ENCODE results near the gene PRRT4. TPM values are rescaled to one million over a fixed set of nuclear protein-coding genes. Genes with fewer than 3 reads are reported as not detected.

Gene PRRT4
- total and polyA plus RNA-seq, 9 of the 15 experiments (the other 6 are each of a cell fraction or from before 2014, with no cell fraction given) = not detected

DNA sequence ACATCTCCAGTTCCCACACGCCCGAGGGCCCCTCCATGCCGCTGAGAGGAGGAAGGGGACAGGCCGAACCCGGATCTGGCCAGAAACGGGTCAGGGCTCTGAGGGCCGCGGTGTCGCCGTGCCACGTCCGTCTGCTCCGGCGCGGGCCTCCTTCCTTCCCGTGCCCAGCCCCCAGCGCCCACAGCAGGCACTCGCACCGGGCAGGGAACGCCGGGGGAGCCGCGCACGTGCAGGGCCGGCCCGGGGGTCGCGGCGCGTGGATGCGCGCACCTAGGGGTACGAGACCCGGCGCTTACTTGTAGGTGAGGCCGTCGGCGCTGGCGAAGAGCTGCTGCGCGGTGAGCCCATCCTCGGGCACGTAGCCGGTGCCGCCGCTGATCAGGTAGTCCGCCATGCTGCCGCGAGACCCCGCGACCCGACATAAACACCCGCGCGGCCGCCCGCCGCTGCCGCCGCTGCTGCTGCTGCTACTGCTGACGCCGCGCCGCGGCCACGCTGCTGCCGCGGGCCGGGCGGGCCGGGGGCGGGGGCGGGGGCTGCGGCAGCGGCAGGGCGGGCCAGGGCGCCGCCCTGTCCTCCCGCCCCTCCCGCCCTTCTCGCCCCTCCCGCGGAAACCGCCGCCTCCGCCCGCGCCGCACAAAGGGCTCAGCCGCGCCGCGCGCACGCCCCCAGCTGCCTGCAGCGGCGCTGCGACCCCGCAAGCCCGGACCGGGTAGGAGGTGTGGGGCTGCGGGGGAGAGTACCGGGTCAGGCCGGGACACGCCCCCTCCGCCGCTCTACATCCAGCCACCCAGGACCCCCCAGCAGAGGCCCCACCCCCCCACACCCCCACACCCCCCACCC is 44.2 kb upstream of the PRRT4 start (continued):
- TF ChIP-seq, protein P1, sequence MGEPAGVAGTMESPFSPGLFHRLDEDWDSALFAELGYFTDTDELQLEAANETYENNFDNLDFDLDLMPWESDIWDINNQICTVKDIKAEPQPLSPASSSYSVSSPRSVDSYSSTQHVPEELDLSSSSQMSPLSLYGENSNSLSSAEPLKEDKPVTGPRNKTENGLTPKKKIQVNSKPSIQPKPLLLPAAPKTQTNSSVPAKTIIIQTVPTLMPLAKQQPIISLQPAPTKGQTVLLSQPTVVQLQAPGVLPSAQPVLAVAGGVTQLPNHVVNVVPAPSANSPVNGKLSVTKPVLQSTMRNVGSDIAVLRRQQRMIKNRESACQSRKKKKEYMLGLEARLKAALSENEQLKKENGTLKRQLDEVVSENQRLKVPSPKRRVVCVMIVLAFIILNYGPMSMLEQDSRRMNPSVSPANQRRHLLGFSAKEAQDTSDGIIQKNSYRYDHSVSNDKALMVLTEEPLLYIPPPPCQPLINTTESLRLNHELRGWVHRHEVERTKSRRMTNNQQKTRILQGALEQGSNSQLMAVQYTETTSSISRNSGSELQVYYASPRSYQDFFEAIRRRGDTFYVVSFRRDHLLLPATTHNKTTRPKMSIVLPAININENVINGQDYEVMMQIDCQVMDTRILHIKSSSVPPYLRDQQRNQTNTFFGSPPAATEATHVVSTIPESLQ (CRISPR knock-in tag; IDR thresholded peaks at IDR 0.05) = 0 out of 2 replicates have a peak, but pooled peaks have one; percentile 21
- TF ChIP-seq CAMTA2 (CRISPR knock-in tag; conservative IDR thresholded peaks at IDR 0.05) (peak; percentile 79; the same call in 1 of the 2 replicates), FOXP1 (CRISPR knock-in tag; IDR thresholded peaks at IDR 0.05) (peak; percentile 92), ZFP1 (CRISPR knock-in tag; IDR thresholded peaks at IDR 0.05) (0 out of 2 replicates have a peak, but pooled peaks have one; percentile 24), KDM2B (CRISPR knock-in tag; IDR thresholded peaks at IDR 0.05) (peak; percentile 63; the same call in 1 of the 2 replicates), ARNT (IDR thresholded peaks at IDR 0.05) (no peak), RBM34 (IDR thresholded peaks at IDR 0.05; ENCODE audit: borderline replicate concordance, insufficient read depth, low read length) (0 out of 2 replicates have a peak, but pooled peaks have one; percentile 40), CBX1 (IDR thresholded peaks at IDR 0.05; ENCODE audit: low read depth) (peak; percentile 67; the same call in 1 of the 2 replicates), FIP1L1 (IDR thresholded peaks at IDR 0.05; ENCODE audit: low read depth, low read length, poor library complexity, severe bottlenecking) (peak; percentile 95), POLR3G (IDR thresholded peaks at IDR 0.05; ENCODE audit: extremely low read depth, insufficient read length, insufficient replicate concordance) (no peak), CREM (IDR thresholded peaks at IDR 0.05; ENCODE audit: low read depth) (peak; percentile 73), STAG1 (CRISPR knock-in tag; IDR thresholded peaks at IDR 0.05; ENCODE audit: borderline replicate concordance) (0 out of 2 replicates have a peak, but pooled peaks have one; percentile 18), NFIX (CRISPR knock-in tag; IDR thresholded peaks at IDR 0.05; ENCODE audit: low read depth) (no peak), ZNF583 (CRISPR knock-in tag; IDR thresholded peaks at IDR 0.05) (peak; percentile 72; the same call in 1 of the 2 replicates)
- TF ChIP-seq, protein P2, sequence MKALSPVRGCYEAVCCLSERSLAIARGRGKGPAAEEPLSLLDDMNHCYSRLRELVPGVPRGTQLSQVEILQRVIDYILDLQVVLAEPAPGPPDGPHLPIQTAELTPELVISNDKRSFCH (CRISPR knock-in tag; IDR thresholded peaks at IDR 0.05) = no peak
- TF ChIP-seq, protein P2 (tag; IDR thresholded peaks at IDR 0.05) = peak; percentile 61; the same call in 1 of the 2 replicates
- TF ChIP-seq, protein P3, sequence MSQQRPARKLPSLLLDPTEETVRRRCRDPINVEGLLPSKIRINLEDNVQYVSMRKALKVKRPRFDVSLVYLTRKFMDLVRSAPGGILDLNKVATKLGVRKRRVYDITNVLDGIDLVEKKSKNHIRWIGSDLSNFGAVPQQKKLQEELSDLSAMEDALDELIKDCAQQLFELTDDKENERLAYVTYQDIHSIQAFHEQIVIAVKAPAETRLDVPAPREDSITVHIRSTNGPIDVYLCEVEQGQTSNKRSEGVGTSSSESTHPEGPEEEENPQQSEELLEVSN (IDR thresholded peaks at IDR 0.05; ENCODE audit: borderline replicate concordance in 1 of 2, extremely low read depth in 1 of 2, insufficient read depth in 1 of 2, insufficient read length in 1 of 2, low read depth in 1 of 2, low read length in 1 of 2, poor library complexity in 1 of 2, severe bottlenecking in 1 of 2) = peak; percentile 29 to 87
- TF ChIP-seq, protein P4, sequence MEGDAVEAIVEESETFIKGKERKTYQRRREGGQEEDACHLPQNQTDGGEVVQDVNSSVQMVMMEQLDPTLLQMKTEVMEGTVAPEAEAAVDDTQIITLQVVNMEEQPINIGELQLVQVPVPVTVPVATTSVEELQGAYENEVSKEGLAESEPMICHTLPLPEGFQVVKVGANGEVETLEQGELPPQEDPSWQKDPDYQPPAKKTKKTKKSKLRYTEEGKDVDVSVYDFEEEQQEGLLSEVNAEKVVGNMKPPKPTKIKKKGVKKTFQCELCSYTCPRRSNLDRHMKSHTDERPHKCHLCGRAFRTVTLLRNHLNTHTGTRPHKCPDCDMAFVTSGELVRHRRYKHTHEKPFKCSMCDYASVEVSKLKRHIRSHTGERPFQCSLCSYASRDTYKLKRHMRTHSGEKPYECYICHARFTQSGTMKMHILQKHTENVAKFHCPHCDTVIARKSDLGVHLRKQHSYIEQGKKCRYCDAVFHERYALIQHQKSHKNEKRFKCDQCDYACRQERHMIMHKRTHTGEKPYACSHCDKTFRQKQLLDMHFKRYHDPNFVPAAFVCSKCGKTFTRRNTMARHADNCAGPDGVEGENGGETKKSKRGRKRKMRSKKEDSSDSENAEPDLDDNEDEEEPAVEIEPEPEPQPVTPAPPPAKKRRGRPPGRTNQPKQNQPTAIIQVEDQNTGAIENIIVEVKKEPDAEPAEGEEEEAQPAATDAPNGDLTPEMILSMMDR (IDR thresholded peaks at IDR 0.05 in 2 of 3, conservative IDR thresholded peaks at IDR 0.05 in 1 of 3; ENCODE audit: insufficient read depth in 2 of 3, low read depth in 1 of 3, low read length in 3 of 3) = peak in 2 of 3 experiments; percentile 36 to 68; a peak in 4 of 6 replicates
- TF ChIP-seq, protein P5, sequence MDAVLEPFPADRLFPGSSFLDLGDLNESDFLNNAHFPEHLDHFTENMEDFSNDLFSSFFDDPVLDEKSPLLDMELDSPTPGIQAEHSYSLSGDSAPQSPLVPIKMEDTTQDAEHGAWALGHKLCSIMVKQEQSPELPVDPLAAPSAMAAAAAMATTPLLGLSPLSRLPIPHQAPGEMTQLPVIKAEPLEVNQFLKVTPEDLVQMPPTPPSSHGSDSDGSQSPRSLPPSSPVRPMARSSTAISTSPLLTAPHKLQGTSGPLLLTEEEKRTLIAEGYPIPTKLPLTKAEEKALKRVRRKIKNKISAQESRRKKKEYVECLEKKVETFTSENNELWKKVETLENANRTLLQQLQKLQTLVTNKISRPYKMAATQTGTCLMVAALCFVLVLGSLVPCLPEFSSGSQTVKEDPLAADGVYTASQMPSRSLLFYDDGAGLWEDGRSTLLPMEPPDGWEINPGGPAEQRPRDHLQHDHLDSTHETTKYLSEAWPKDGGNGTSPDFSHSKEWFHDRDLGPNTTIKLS (IDR thresholded peaks at IDR 0.05; ENCODE audit: borderline replicate concordance, low read depth) = peak; percentile 63; the same call in 1 of the 2 replicates

Measured in K562 (cell line).